Sigmoid colon (tissue), 7 donors: Measurements from ENCODE around the gene ATF7. TPM values are rescaled to one million over a fixed set of nuclear protein-coding genes. Genes with fewer than 3 reads are reported as not detected.

Source experiments
- DNase-seq: peaks from one replicate; pipeline ENCODE4 v3.0.0-alpha.2; 2019
- H3K27ac ChIP-seq, 4 donors: fragments of 200-600 bp; sonication (generic); one replicate each; pipeline ENCODE4 v1.5.1; 2016 to 2019; ENCODE audit warnings: mild to moderate bottlenecking in 1 of 4
- H3K27me3 ChIP-seq, 3 donors: fragments of 200-600 bp; sonication (generic); one replicate each; pipeline ENCODE4 v1.5.1; 2019; ENCODE audit warnings: mild to moderate bottlenecking in 1 of 3
- H3K36me3 ChIP-seq, 4 donors: fragments of 200-600 bp; sonication (generic); one replicate each; pipeline ENCODE4 v1.5.1; 2016 to 2019
- H3K4me1 ChIP-seq, 4 donors: fragments of 200-600 bp; sonication (generic); one replicate each; pipeline ENCODE4 v1.5.1; 2017 to 2019
- H3K4me3 ChIP-seq, 4 donors: fragments of 200-600 bp; sonication (generic); one replicate each; pipeline ENCODE4 v1.5.1; 2017 to 2019; ENCODE audit warnings: mild to moderate bottlenecking in 2 of 4, moderate library complexity in 1 of 4
- H3K9me3 ChIP-seq, 4 donors: fragments of 200-600 bp in 3 of 4; sonication (generic) in 3 of 4; one replicate each; pipeline versions ENCODE4 v1.5.1 to v1.6.1; 2013 to 2019
- CTCF ChIP-seq, 4 experiments: fragments of 450-650 bp in 3 of 4; fragments of 200-600 bp in 1 of 4; IDR thresholded peaks; one replicate each; pipeline ENCODE4 v1.5.1; 2016 to 2019; ENCODE audit warnings: antibody characterized with exemption in 4 of 4, mild to moderate bottlenecking in 3 of 4, moderate library complexity in 2 of 4
- EP300 ChIP-seq, 4 donors: sonication (generic); formaldehyde crosslinking; IDR thresholded peaks; one replicate each; pipeline ENCODE4 v1.6.1; 2017; ENCODE audit warnings: antibody characterized with exemption in 4 of 4
- POLR2A ChIP-seq, 2 donors: fragments of 450-650 bp; IDR thresholded peaks; one replicate each; pipeline ENCODE4 v1.6.1; 2016; ENCODE audit warnings: antibody characterized with exemption in 2 of 2, mild to moderate bottlenecking in 2 of 2, moderate library complexity in 2 of 2
- POLR2AphosphoS5 ChIP-seq, 4 donors: sonication (generic); formaldehyde crosslinking; IDR thresholded peaks; one replicate each; pipeline ENCODE4 v1.6.1; 2017; ENCODE audit warnings: antibody characterized with exemption in 4 of 4
- WGBS, 2 donors: extraction: QIAGEN DNeasy Blood & Tissue Kit; methylation state at CpG; one replicate each; pipeline ENCODE4 v1.1.7; 2013; 5-methylcytosine and 5-hydroxymethylcytosine counted together
- intact Hi-C: fragments of 100-400 bp; cut with DNase I; formaldehyde crosslinking; loops from one replicate; pipeline ENCODE4 v1.15.1; 2023
- polyA plus RNA-seq, 3 donors: library from polyadenylated mRNA; stranded (reverse); fragments of 200-250 nt; gene quantifications; one replicate each; pipeline ENCODE4 v1.2.3, GENCODE V29; 2013
- total RNA-seq, 4 donors: library from RNA; depleted of rRNA; stranded (reverse); fragments of >200 nt; gene quantifications; one replicate each; pipeline ENCODE4 v1.1.0, GENCODE V29; 2016
- donor health status: healthy with polysubstance abuse.
- donor health status: Bipolar disorder and iron deficiency.
- donor health status: healthy.

Gene ATF7
- total and polyA plus RNA-seq, 7 donors: 20.2 to 36.0 (median 22.0) TPM

DNA sequence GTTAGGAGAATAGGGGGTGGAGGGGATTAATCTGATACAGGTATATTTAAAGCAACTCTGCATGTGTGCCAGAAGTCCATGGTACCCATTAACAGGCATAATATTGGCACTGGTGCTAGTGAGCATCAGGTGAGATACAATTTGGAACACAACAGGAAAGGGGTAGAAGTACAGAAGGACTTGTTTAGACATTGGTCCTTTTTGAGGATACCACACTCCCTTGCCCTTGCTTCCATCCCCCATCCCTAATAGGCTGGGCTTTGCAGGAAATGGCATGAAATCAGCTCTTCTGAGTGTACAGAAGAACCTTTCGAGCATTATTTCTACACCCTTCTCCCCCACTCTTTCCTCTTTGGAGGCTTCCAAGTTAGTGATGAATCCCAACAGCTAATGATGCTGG, 157.9 kb downstream of the ATF7 start:
- H3K36me3 ChIP-seq: peaks cover 78 to 100% (median 94%) of the 10 kb centered on the region in 4 donors
- no peak overlapping the region for H3K27ac ChIP-seq
- peaks cover 0 to 18% (median 8%) of the 10 kb centered on the region in 4 donors for H3K4me1 ChIP-seq
- TF ChIP-seq EP300 (IDR thresholded peaks at IDR 0.05): no peak
- TF ChIP-seq POLR2A (IDR thresholded peaks at IDR 0.05): no peak
- no peak for TF ChIP-seq CTCF (IDR thresholded peaks at IDR 0.05)
- no peak for TF ChIP-seq POLR2AphosphoS5 (IDR thresholded peaks at IDR 0.05)
- DNase-seq: no peak
- no peaks in the 10 kb centered on the region for H3K27me3 ChIP-seq
- H3K4me3 ChIP-seq: no peak overlapping the region
- H3K9me3 ChIP-seq: no peaks in the 10 kb centered on the region
- intact Hi-C loops: no loop called here
- 83 to 87% methylated on average over 1 of the region's 1 CpG for WGBS, 2 donors

GRCh38 chr12:53467880-53468279, 158.3 kb downstream of the ATF7 start:
- no peak overlapping the region for H3K27ac ChIP-seq
- H3K27me3 ChIP-seq: no peaks in the 10 kb centered on the region
- TF ChIP-seq CTCF (IDR thresholded peaks at IDR 0.05): no peak
- TF ChIP-seq POLR2AphosphoS5 (IDR thresholded peaks at IDR 0.05): no peak
- TF ChIP-seq POLR2A (IDR thresholded peaks at IDR 0.05): no peak
- no peak for TF ChIP-seq EP300 (IDR thresholded peaks at IDR 0.05)
- no peak overlapping the region for H3K4me3 ChIP-seq
- peaks cover 0 to 16% (median 6%) of the 10 kb centered on the region in 4 donors for H3K4me1 ChIP-seq
- peaks cover 82 to 100% (median 95%) of the 10 kb centered on the region in 4 donors for H3K36me3 ChIP-seq
- H3K9me3 ChIP-seq: no peaks in the 10 kb centered on the region
- 83 to 90% methylated on average over 2 of the region's 2 CpGs for WGBS, 2 donors
- intact Hi-C loops: no loop called here
- DNase-seq: no peak

- 75 to 89% methylated on average over 5 of the region's 5 CpGs for WGBS, 2 donors
- H3K4me3 ChIP-seq: no peak overlapping the region
- no peaks in the 10 kb centered on the region for H3K27me3 ChIP-seq
- no peak for DNase-seq
- intact Hi-C loops: no loop called here
- no peaks in the 10 kb centered on the region for H3K9me3 ChIP-seq
- no peak overlapping the region for H3K27ac ChIP-seq
- TF ChIP-seq EP300 (IDR thresholded peaks at IDR 0.05) (no peak), POLR2AphosphoS5 (IDR thresholded peaks at IDR 0.05) (no peak)
- peaks cover 0 to 9% (median 3%) of the 10 kb centered on the region in 4 donors for H3K4me1 ChIP-seq
- H3K36me3 ChIP-seq: peaks cover 83 to 100% (median 98%) of the 10 kb centered on the region in 4 donors
Observed at GRCh38 chr12:53467082-53467481, 159.1 kb downstream of the ATF7 start.

DNA sequence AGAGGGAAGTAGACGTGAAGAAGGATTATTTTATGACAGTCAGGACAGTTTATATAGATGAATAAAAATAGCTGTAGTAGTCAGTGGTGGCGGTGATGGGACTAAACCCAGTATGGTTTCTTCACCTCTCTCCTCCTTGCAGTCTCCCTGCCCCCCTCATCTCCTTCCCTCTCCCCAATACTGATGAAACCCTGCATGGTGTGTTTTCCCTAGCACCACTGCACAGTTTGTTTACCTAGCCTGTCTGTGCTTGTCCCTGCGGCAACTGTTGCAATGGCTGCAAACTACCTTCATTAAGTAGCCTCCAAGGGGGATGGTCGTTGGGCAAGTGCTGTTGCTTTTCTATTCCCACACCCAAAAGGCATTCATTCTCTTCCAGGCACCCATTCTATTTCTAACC, 159.5 kb downstream of the ATF7 start:
- intact Hi-C loops: no loop called here
- WGBS, 2 donors: 69 to 83% methylated on average over 4 of the region's 4 CpGs
- Histone ChIP-seq H3K9me3 (no peaks in the 10 kb centered on the region), H3K4me1 (peaks cover 0 to 8% (median 4%) of the 10 kb centered on the region in 4 donors), H3K36me3 (peaks cover 79 to 100% (median 98%) of the 10 kb centered on the region in 4 donors), H3K27me3 (no peaks in the 10 kb centered on the region), H3K4me3 (no peak overlapping the region), H3K27ac (no peak overlapping the region)
- no peak for TF ChIP-seq CTCF (IDR thresholded peaks at IDR 0.05)
- TF ChIP-seq POLR2AphosphoS5 (IDR thresholded peaks at IDR 0.05): no peak
- TF ChIP-seq POLR2A (IDR thresholded peaks at IDR 0.05): no peak
- TF ChIP-seq EP300 (IDR thresholded peaks at IDR 0.05): no peak
- no peak for DNase-seq

DNA sequence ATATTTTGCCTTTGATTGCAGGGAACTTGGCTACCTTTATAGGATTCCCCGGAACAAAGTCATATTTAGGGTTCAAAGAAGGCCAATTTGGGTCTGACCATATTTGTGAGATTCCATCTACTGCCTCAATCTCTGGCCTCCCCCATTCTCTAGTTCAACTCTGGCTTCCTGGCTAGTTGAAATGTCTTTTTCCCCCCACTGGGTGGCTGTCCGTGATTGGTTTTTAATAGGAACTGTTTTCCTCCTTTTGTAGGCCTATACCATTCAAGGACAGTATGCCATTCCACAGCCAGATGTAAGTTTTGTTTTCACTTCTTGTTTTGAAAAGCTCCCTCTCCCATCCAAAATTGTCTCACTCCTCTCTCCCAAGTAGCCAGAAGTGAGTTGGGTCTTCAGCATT, 160.5 kb downstream of the ATF7 start:
- peak overlapping the region in 1 of 4 donors; percentile 37 for H3K27ac ChIP-seq
- H3K36me3 ChIP-seq: peaks cover 82 to 100% (median 99%) of the 10 kb centered on the region in 4 donors
- H3K4me3 ChIP-seq: no peak overlapping the region
- TF ChIP-seq CTCF (IDR thresholded peaks at IDR 0.05): no peak
- no peak for TF ChIP-seq POLR2A (IDR thresholded peaks at IDR 0.05)
- TF ChIP-seq POLR2AphosphoS5 (IDR thresholded peaks at IDR 0.05): no peak
- no peak for TF ChIP-seq EP300 (IDR thresholded peaks at IDR 0.05)
- no peak for DNase-seq
- peaks cover 0 to 12% (median 9%) of the 10 kb centered on the region in 4 donors for H3K4me1 ChIP-seq
- no peaks in the 10 kb centered on the region for H3K9me3 ChIP-seq
- no peaks in the 10 kb centered on the region for H3K27me3 ChIP-seq
- intact Hi-C loops: no loop called here
- WGBS, 2 donors: 66 to 73% methylated on average over 2 of the region's 2 CpGs
